HCT116 (cell line): Measurements from ENCODE around the gene ALDH16A1. TPM values are rescaled to one million over a fixed set of nuclear protein-coding genes. Genes with fewer than 3 reads are reported as not detected.

Experiments used
- ATAC-seq: fragments of 200-7000 bp; cut with Tn5 transposase; 2 replicates; pipeline ENCODE4 v1.9.1; 2020; ENCODE audit warnings: mild to moderate bottlenecking, moderate library complexity
- BruUV-seq: library from RNA; stranded (reverse); fragments of 400-500 nt; replicated peaks from 2 replicates; lab custom pipeline; 2021; lab: Mats Ljungman, UMichigan
- CTCF ChIA-PET: fragments of 300-600 bp; sonication (Branson Sonifier 250); formaldehyde crosslinking; loops from one replicate; lab custom pipeline; 2021; ENCODE audit warnings: antibody characterized with exemption; lab: Charles Lee
- POLR2A ChIA-PET: fragments of 300-600, 350-600 bp; sonication (Branson Sonifier 250); formaldehyde crosslinking; loops from one replicate; lab custom pipeline; 2021; ENCODE audit warnings: antibody characterized with exemption; lab: Charles Lee
- RAD21 ChIA-PET, 2 experiments: fragments of 300-600 bp; sonication (Branson Sonifier 250); formaldehyde crosslinking; loops; one replicate each; lab custom pipeline; 2023; ENCODE audit warnings: low total read pairs in 2 of 2; ENCODE audit not compliant: uncharacterized antibody in 2 of 2, unreplicated experiment in 2 of 2, low non-redundant PET in 1 of 2; lab: Charles Lee
- DNase-seq: peaks from one replicate; pipeline ENCODE4 v3.0.0-alpha.2; 2010; ENCODE audit warnings: low read depth, low spot score
- H2AFZ ChIP-seq: fragments of 200-600 bp; shearing (Covaris generic), sonication (generic); 2 replicates; pipeline ENCODE4 v1.6.1; 2017; ENCODE audit warnings: low read depth, mixed run types, mixed read lengths, antibody characterized with exemption, low read length; ENCODE audit not compliant: poor library complexity, severe bottlenecking
- H3K27ac ChIP-seq: 2 replicates; pipeline ENCODE4 v1.5.1; 2012; ENCODE audit warnings: low read depth, low read length
- H3K27me3 ChIP-seq: fragments of 200-600 bp; sonication (generic); 2 replicates; pipeline ENCODE4 v1.6.1; 2016; ENCODE audit warnings: mixed run types, low read length, mixed read lengths; ENCODE audit not compliant: insufficient read depth
- H3K36me3 ChIP-seq, 2 experiments: fragments of 200-500 bp in 1 of 2; fragments of 200-600 bp in 1 of 2; sonication (Bioruptor generic) in 1 of 2; sonication (generic) in 1 of 2; 2 replicates each; pipeline versions ENCODE4 v1.5.1 to v1.6.1; 2014 to 2016; ENCODE audit warnings: low read length in 2 of 2, inconsistent platforms in 1 of 2, mixed read lengths in 1 of 2, mixed run types in 1 of 2; ENCODE audit not compliant: insufficient read depth in 2 of 2, control insufficient read depth in 1 of 2
- H3K4me1 ChIP-seq, 2 experiments: fragments of 200-600 bp in 1 of 2; sonication (generic) in 1 of 2; 2 replicates each; pipeline versions ENCODE4 v1.5.1 to v1.6.1; 2012 to 2017; ENCODE audit warnings: low read length in 2 of 2, inconsistent platforms in 1 of 2, mild to moderate bottlenecking in 1 of 2, mixed read lengths in 1 of 2, mixed run types in 1 of 2, moderate library complexity in 1 of 2; ENCODE audit not compliant: insufficient read depth in 2 of 2, control insufficient read depth in 1 of 2
- H3K4me2 ChIP-seq: fragments of 200-600 bp; sonication (generic); 2 replicates; pipeline ENCODE4 v1.6.1; 2017; ENCODE audit warnings: mixed run types, low read length, mixed read lengths
- H3K4me3 ChIP-seq, 2 experiments: fragments of 200-600 bp in 1 of 2; sonication (generic) in 1 of 2; replicated peaks in 1 of 2; 2 replicates each; pipeline ENCODE4 v1.5.1; 2011 to 2016; ENCODE audit warnings: low read length in 2 of 2, control low read depth in 1 of 2, low read depth in 1 of 2, mild to moderate bottlenecking in 1 of 2, mixed read lengths in 1 of 2, mixed run types in 1 of 2
- H3K79me2 ChIP-seq: fragments of 200-600 bp; sonication (generic); 2 replicates; pipeline ENCODE4 v1.6.1; 2017; ENCODE audit warnings: mild to moderate bottlenecking, mixed run types, low read length, moderate library complexity, mixed read lengths; ENCODE audit not compliant: insufficient read depth
- H3K9ac ChIP-seq: fragments of 200-600 bp; sonication (generic); 2 replicates; pipeline ENCODE4 v1.6.1; 2016; ENCODE audit warnings: low read length, mixed read lengths
- H3K9me2 ChIP-seq: fragments of 200-600 bp; sonication (generic), shearing (Covaris generic); 2 replicates; pipeline ENCODE4 v1.6.1; 2017; ENCODE audit warnings: mixed run types, mild to moderate bottlenecking, moderate library complexity; ENCODE audit not compliant: insufficient read depth
- H3K9me3 ChIP-seq, 2 experiments: fragments of 200-500 bp in 1 of 2; fragments of 200-600 bp in 1 of 2; sonication (Bioruptor generic) in 1 of 2; sonication (generic) in 1 of 2; 2 replicates each; pipeline ENCODE4 v1.6.1; 2014 to 2017; ENCODE audit warnings: low read length in 2 of 2, mixed read lengths in 2 of 2, inconsistent platforms in 1 of 2, low read depth in 1 of 2, mild to moderate bottlenecking in 1 of 2, mixed run types in 1 of 2, moderate library complexity in 1 of 2; ENCODE audit not compliant: control insufficient read depth in 1 of 2, insufficient read depth in 1 of 2
- H4K20me1 ChIP-seq: fragments of 200-600 bp; sonication (generic), shearing (Covaris generic); 2 replicates; pipeline ENCODE4 v1.6.1; 2017; ENCODE audit warnings: mixed run types, mild to moderate bottlenecking, moderate library complexity; ENCODE audit not compliant: insufficient read depth
- CEBPB ChIP-seq: IDR thresholded peaks from 2 replicates; pipeline ENCODE4 v1.6.1; 2012; ENCODE audit warnings: low read depth
- EGR1 ChIP-seq: IDR thresholded peaks from 2 replicates; pipeline ENCODE4 v1.6.1; 2012; ENCODE audit warnings: low read depth
- EZH2 ChIP-seq: fragments of 200-600 bp; sonication (generic); IDR thresholded peaks from 2 replicates; pipeline ENCODE4 v1.6.1; 2017; ENCODE audit warnings: antibody characterized with exemption, mixed run types
- EZH2phosphoT487 ChIP-seq: fragments of 200-600 bp; IDR thresholded peaks from 2 replicates; pipeline ENCODE4 v1.6.1; 2018; ENCODE audit warnings: antibody characterized with exemption, borderline replicate concordance
- POLR2A ChIP-seq: IDR thresholded peaks from 2 replicates; pipeline ENCODE4 v1.7.0; 2011; ENCODE audit warnings: borderline replicate concordance; ENCODE audit not compliant: insufficient read depth, insufficient read length; ENCODE audit errors: extremely low read depth
- SRF ChIP-seq: IDR thresholded peaks from 2 replicates; pipeline ENCODE4 v1.6.1; 2012; ENCODE audit warnings: low read depth
- intact Hi-C: fragments of 100-400 bp; cut with micrococcal nuclease; formaldehyde crosslinking; loops from 2 replicates; pipeline ENCODE4 v1.10.0; 2022
- total RNA-seq: library from RNA; stranded (reverse); gene quantifications from one replicate; pipeline ENCODE4 v1.2.1, GENCODE V29; 2021; ENCODE audit not compliant: unreplicated experiment
- TF ChIP-seq, protein P1 (sequence below): IDR thresholded peaks from 2 replicates; pipeline ENCODE4 v1.6.1; 2012
- TF ChIP-seq, protein P2 (sequence below): IDR thresholded peaks from 2 replicates; pipeline ENCODE4 v1.6.1; 2011; ENCODE audit warnings: mild to moderate bottlenecking, low read length, moderate library complexity; ENCODE audit not compliant: insufficient replicate concordance; ENCODE audit errors: extremely low read depth
- TF ChIP-seq, protein P3 (sequence below): IDR thresholded peaks from 2 replicates; pipeline ENCODE4 v1.6.1; 2012

Gene ALDH16A1
- total RNA-seq, 1 experiment from 2014 or later = 22.8 TPM

DNA sequence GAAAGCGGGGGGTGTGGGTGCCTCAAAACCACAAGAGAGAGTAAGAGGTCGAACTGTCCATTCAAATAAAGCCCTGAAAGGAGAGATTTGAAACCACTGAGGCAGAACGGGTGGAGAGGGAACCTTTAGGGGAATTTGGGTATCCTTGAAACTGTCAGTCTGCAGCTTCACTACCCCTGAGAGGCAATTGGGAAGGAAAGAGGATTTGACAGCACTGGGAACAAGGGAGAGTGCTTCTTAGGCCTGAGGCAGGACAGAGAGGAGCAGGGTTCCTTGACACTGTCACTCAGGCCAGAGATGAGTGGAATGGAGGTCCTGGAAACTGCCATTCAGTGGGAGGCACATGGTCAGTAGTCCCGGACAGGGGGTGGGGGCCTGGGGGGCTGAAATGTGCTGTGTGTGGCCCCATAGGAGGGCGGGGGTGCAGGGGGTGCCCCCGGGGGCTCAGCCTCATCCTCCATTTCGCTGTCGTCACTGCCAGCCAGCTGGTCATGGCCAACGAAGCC lies 22.8 kb upstream of the ALDH16A1 start:
- H3K4me3 ChIP-seq = no peak overlapping the region
- no peaks in the 10 kb centered on the region for H3K36me3 ChIP-seq
- peaks cover 12 to 34% of the 10 kb centered on the region in 2 experiments; a peak in 3 of 4 replicates for H3K4me1 ChIP-seq
- H3K9ac ChIP-seq = no peak overlapping the region
- CTCF ChIA-PET = no interaction called here
- H3K9me2 ChIP-seq = no peaks in the 10 kb centered on the region
- H2AFZ ChIP-seq = no peak overlapping the region
- H3K27me3 ChIP-seq = no peaks in the 10 kb centered on the region
- no peaks in the 10 kb centered on the region for H3K9me3 ChIP-seq
- RAD21 ChIA-PET = interaction anchor here in 1 of 2 experiments (0.6 kb wide), 1 partner anchor 13 kb away, joined by 4 read pairs; no protein-coding TSS in a partner anchor
- no peak for ATAC-seq
- H4K20me1 ChIP-seq = no peaks in the 10 kb centered on the region
- no peaks in the 10 kb centered on the region for H3K79me2 ChIP-seq
- POLR2A ChIA-PET = no interaction called here
- no TSS peak for BruUV-seq
- TF ChIP-seq, protein P1, sequence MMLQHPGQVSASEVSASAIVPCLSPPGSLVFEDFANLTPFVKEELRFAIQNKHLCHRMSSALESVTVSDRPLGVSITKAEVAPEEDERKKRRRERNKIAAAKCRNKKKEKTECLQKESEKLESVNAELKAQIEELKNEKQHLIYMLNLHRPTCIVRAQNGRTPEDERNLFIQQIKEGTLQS = no peak
- TF ChIP-seq EGR1 (no peak), POLR2A (no peak), SRF (no peak), EZH2phosphoT487 (no peak), CEBPB (no peak), EZH2 (no peak)
- TF ChIP-seq, protein P2, sequence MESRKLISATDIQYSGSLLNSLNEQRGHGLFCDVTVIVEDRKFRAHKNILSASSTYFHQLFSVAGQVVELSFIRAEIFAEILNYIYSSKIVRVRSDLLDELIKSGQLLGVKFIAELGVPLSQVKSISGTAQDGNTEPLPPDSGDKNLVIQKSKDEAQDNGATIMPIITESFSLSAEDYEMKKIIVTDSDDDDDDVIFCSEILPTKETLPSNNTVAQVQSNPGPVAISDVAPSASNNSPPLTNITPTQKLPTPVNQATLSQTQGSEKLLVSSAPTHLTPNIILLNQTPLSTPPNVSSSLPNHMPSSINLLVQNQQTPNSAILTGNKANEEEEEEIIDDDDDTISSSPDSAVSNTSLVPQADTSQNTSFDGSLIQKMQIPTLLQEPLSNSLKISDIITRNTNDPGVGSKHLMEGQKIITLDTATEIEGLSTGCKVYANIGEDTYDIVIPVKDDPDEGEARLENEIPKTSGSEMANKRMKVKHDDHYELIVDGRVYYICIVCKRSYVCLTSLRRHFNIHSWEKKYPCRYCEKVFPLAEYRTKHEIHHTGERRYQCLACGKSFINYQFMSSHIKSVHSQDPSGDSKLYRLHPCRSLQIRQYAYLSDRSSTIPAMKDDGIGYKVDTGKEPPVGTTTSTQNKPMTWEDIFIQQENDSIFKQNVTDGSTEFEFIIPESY = no peak
- TF ChIP-seq, protein P3, sequence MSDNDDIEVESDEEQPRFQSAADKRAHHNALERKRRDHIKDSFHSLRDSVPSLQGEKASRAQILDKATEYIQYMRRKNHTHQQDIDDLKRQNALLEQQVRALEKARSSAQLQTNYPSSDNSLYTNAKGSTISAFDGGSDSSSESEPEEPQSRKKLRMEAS = no peak
- TF ChIP-seq, all 23 proteins: peak for 0
- Histone ChIP-seq H3K27ac (no peak overlapping the region), H3K4me2 (no peak overlapping the region)
- no peak for DNase-seq
- intact Hi-C loops = no loop called here
